ENCODE measurements around the gene RSPH3.

GRCh38 chr6:158958504-158959386 is 41.3 kb downstream of the RSPH3 start:
- TF ChIP-seq CTCF (IDR thresholded peaks at IDR 0.05) = no peak
- no peak for TF ChIP-seq POLR2A (IDR thresholded peaks at IDR 0.05)

Measured in lower leg skin (tissue), 3 donors.